Measurements from ENCODE around the gene ENTHD1. TPM values are rescaled to one million over a fixed set of nuclear protein-coding genes. Genes with fewer than 3 reads are reported as not detected.
"Not testable (repeated sequence)": the region's sequence is repeated elsewhere in the genome, so short reads cannot be mapped to it uniquely, and the experiment has no call there.

The ENTHD1 gene
- polyA plus RNA-seq, 1 experiment, result not detected

DNA sequence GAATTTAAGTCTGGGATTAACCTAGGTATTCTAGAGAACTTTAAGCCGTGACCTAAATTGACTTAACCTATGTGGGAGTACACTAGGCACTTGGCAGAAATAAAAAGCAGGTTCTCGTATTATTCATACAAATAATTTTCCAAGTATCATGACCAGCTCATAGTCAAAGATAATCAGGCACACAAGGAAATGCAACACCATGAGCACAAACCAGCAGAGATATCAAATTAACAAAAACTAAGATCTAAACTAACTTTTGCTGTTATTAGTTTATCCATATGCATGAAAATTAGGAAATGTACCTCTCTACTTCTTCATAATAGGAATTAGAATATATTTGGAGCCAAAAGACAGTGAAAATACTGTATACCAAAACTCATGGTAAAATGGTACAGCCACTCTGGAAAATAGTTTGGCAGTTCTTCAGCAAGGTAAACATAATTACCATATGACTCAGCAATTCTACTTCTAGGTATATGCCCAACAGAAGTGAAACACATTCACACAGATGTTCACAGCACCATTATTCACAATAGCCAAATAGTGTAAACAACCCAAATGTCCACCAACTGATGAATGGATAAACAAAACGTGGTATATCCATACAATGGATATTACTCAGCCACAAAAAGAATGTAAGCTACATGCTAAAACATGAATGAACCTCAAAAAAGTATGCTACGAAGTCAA is 154.1 kb downstream of the ENTHD1 start:
- ChIA-PET POLR2A (interaction anchor here (0.7 kb wide), 1 partner anchor 76 kb away, joined by 3 read pairs; no protein-coding TSS in a partner anchor), CTCF (interaction anchor here (1.6 kb wide), 1 partner anchor 285 kb away, joined by 5 read pairs; no protein-coding TSS in a partner anchor)
- no peak overlapping the region for H3K4me3 ChIP-seq (ENCODE audit: low read depth, low read length)
- DNase-seq (ENCODE audit: low read depth, low spot score), result no peak
- no peak overlapping the region for H3K27ac ChIP-seq (ENCODE audit: low read depth, low read length)
- H3K27me3 ChIP-seq (ENCODE audit: control insufficient read depth, insufficient read depth, low read length), result peaks cover 18% of the 10 kb centered on the region
- H3K9me3 ChIP-seq (ENCODE audit: control insufficient read depth, insufficient read depth, low read length), result no peaks in the 10 kb centered on the region
- TF ChIP-seq, protein P1, sequence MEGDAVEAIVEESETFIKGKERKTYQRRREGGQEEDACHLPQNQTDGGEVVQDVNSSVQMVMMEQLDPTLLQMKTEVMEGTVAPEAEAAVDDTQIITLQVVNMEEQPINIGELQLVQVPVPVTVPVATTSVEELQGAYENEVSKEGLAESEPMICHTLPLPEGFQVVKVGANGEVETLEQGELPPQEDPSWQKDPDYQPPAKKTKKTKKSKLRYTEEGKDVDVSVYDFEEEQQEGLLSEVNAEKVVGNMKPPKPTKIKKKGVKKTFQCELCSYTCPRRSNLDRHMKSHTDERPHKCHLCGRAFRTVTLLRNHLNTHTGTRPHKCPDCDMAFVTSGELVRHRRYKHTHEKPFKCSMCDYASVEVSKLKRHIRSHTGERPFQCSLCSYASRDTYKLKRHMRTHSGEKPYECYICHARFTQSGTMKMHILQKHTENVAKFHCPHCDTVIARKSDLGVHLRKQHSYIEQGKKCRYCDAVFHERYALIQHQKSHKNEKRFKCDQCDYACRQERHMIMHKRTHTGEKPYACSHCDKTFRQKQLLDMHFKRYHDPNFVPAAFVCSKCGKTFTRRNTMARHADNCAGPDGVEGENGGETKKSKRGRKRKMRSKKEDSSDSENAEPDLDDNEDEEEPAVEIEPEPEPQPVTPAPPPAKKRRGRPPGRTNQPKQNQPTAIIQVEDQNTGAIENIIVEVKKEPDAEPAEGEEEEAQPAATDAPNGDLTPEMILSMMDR (IDR thresholded peaks at IDR 0.05; ENCODE audit: low read depth, low read length), result no peak

DNA sequence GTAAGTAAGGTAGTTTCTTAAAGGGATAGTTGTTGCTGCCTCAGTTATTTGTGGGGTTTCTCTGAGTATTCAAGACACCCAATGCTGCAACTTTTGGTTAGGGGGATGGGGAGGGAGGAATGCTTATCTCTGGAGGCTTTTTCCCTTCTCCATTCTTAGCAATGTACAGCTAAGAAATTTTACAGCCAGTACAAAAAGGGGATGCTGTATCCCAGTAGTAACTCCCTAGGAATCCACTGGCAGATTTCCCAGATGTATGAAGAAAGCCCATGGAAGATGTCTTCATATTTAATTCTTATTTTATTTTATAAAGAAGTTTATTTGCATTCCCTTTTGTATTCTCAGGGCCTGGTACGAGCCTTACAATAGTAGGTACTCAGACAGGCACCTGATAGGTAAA is 154.8 kb downstream of the ENTHD1 start:
- Histone ChIP-seq H3K27me3 (ENCODE audit: control insufficient read depth, insufficient read depth, low read length) (peaks cover 13% of the 10 kb centered on the region), H3K27ac (ENCODE audit: low read depth, low read length) (no peak overlapping the region), H3K4me3 (ENCODE audit: low read depth, low read length) (no peak overlapping the region), H3K9me3 (ENCODE audit: control insufficient read depth, insufficient read depth, low read length) (no peaks in the 10 kb centered on the region)
- POLR2A ChIA-PET, result interaction anchor here (0.8 kb wide), 1 partner anchor 10 kb away, joined by 3 read pairs; no protein-coding TSS in a partner anchor
- CTCF ChIA-PET, result interaction anchor here (1.6 kb wide), 1 partner anchor 286 kb away, joined by 5 read pairs; no protein-coding TSS in a partner anchor
- peak; percentile 44 for DNase-seq (ENCODE audit: low read depth, low spot score)
- TF ChIP-seq, protein P1 (IDR thresholded peaks at IDR 0.05; ENCODE audit: low read depth, low read length), result no peak

DNA sequence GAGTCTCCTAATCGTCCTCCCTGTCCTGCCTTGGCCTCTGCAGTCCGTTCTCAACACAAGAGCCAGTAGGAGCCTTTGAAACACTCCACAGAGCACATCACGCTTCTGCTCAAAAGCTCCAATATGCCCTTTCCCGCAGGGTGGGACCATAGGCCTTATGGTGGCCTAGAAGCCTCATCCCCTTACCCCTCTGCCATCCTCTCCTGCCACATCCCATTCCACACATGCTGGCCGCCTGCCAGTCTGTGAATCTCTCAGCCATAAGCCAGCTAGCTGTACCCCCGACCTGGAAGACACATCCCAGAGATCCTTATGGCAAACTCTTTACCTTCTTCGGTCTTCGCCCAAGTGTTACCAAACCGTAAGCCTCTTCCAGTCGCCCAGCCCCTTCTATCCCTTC is 157.8 kb downstream of the ENTHD1 start:
- no peak overlapping the region for H3K4me3 ChIP-seq (ENCODE audit: low read depth, low read length)
- TF ChIP-seq, protein P1 (IDR thresholded peaks at IDR 0.05; ENCODE audit: low read depth, low read length), result no peak
- DNase-seq (ENCODE audit: low read depth, low spot score), result no peak
- no peaks in the 10 kb centered on the region; the same call in 1 of the 2 replicates for H3K9me3 ChIP-seq (ENCODE audit: control insufficient read depth, insufficient read depth, low read length)
- H3K27ac ChIP-seq (ENCODE audit: low read depth, low read length), result no peak overlapping the region
- H3K27me3 ChIP-seq (ENCODE audit: control insufficient read depth, insufficient read depth, low read length), result peaks cover 31% of the 10 kb centered on the region
- ChIA-PET POLR2A (no interaction called here), CTCF (interaction anchor here (0.6 kb wide), 1 partner anchor 31 kb away, joined by 6 read pairs; no protein-coding TSS in a partner anchor)

DNA sequence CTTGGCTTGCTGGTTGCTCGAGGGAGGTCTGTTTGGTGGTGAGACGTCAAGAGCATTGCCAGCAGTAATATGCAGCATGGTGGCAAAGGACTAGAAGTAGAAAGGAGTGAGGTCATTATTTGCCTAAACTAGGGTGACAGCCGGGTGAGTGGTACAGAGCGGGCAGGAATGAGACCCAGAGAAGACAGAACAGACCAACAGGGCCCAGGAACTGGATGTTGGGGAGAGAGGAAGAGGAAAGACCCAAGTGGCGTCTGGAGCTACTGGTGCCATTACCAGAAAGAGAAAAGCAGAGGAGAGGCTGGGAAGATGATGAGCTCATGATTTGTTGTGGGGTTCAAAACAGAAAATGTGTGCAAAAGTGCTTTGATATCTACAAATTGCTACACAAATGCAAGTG is 158.7 kb downstream of the ENTHD1 start:
- DNase-seq (ENCODE audit: low read depth, low spot score), result no peak
- peaks cover 31% of the 10 kb centered on the region for H3K27me3 ChIP-seq (ENCODE audit: control insufficient read depth, insufficient read depth, low read length)
- TF ChIP-seq, protein P1 (IDR thresholded peaks at IDR 0.05; ENCODE audit: low read depth, low read length), result no peak
- ChIA-PET CTCF (no interaction called here), POLR2A (no interaction called here)
- H3K4me3 ChIP-seq (ENCODE audit: low read depth, low read length), result no peak overlapping the region
- H3K9me3 ChIP-seq (ENCODE audit: control insufficient read depth, insufficient read depth, low read length), result no peaks in the 10 kb centered on the region; the same call in 1 of the 2 replicates
- H3K27ac ChIP-seq (ENCODE audit: low read depth, low read length), result no peak overlapping the region

DNA sequence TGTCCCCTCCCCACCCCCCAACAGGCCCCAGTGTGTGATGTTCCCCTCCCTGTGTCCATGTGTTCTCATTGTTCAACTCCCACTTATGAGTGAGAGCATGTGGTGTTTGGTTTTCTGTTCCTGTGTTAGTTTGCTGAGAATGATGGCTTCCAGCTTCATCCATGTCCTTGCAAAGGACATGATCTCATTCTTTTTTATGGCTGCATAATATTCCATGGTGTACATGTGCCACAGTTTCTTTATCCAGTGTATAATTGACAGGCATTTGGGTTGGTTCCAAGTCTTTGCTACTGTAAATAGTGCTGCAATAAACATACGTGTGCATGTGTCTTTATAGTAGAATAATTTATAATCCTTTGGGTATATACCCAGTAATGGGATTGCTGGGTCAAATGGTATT is 159.5 kb downstream of the ENTHD1 start:
- H3K4me3 ChIP-seq (ENCODE audit: low read depth, low read length); CTCF ChIA-PET; DNase-seq (ENCODE audit: low read depth, low spot score); POLR2A ChIA-PET; H3K9me3 ChIP-seq (ENCODE audit: control insufficient read depth, insufficient read depth, low read length); H3K27ac ChIP-seq (ENCODE audit: low read depth, low read length): not testable (repeated sequence)
- peaks cover 33% of the 10 kb centered on the region for H3K27me3 ChIP-seq (ENCODE audit: control insufficient read depth, insufficient read depth, low read length)

All from AG04450 (cell line).